Neural cell (in vitro differentiated cells): Measurements from ENCODE around the gene DNAH6. TPM values are rescaled to one million over a fixed set of nuclear protein-coding genes. Genes with fewer than 3 reads are reported as not detected.

Source experiments
- H2AFZ ChIP-seq: fragments of 200-600, 300-800 bp; sonication (generic), shearing (Covaris generic); 2 replicates; pipeline ENCODE4 v1.6.0; 2014; ENCODE audit warnings: low read depth, mild to moderate bottlenecking, antibody characterized with exemption, low read length, moderate library complexity
- H3F3A ChIP-seq: fragments of 200-600 bp; shearing (Covaris generic); 2 replicates; pipeline ENCODE4 v1.6.1; 2016; ENCODE audit warnings: mild to moderate bottlenecking, moderate library complexity, mixed read lengths, antibody characterized with exemption, low read length; ENCODE audit not compliant: insufficient read depth, poor library complexity, severe bottlenecking
- H3K27ac ChIP-seq: fragments of 200-600, 300-800 bp; sonication (generic), shearing (Covaris generic); 2 replicates; pipeline ENCODE4 v1.5.1; 2014; ENCODE audit warnings: mild to moderate bottlenecking, low read length, moderate library complexity
- H3K27me3 ChIP-seq: fragments of 300-800, 200-600 bp; sonication (generic), shearing (Covaris generic); 2 replicates; pipeline ENCODE4 v1.6.0; 2014; ENCODE audit warnings: mild to moderate bottlenecking, low read depth, low read length, moderate library complexity; ENCODE audit not compliant: insufficient read depth
- H3K36me3 ChIP-seq: fragments of 300-800, 200-600 bp; sonication (generic), shearing (Covaris generic); 2 replicates; pipeline ENCODE4 v1.5.1; 2014; ENCODE audit warnings: mild to moderate bottlenecking, antibody characterized with exemption, low read length, moderate library complexity; ENCODE audit not compliant: insufficient read depth
- H3K4me2 ChIP-seq: fragments of 300-800, 200-600 bp; sonication (generic), shearing (Covaris generic); 2 replicates; pipeline ENCODE4 v1.6.0; 2014; ENCODE audit warnings: mild to moderate bottlenecking, low read length
- H3K4me3 ChIP-seq: fragments of 300-800, 200-600 bp; sonication (generic), shearing (Covaris generic); 2 replicates; pipeline ENCODE4 v1.5.1; 2014; ENCODE audit warnings: mild to moderate bottlenecking, low read length, moderate library complexity
- H3K79me2 ChIP-seq: fragments of 200-600 bp; shearing (Covaris generic); replicated peaks from 2 replicates; pipeline ENCODE4 v1.6.0; 2014; ENCODE audit warnings: mild to moderate bottlenecking, low read length, moderate library complexity; ENCODE audit not compliant: insufficient read depth
- H3K9ac ChIP-seq: fragments of 300-800, 200-600 bp; sonication (generic), shearing (Covaris generic); 2 replicates; pipeline ENCODE4 v1.6.1; 2016; ENCODE audit warnings: mild to moderate bottlenecking, low read length, mixed read lengths
- H3K9me2 ChIP-seq: fragments of 200-600 bp; shearing (Covaris generic); 2 replicates; pipeline ENCODE4 v1.6.1; 2016; ENCODE audit warnings: mild to moderate bottlenecking, low read length, mixed read lengths; ENCODE audit not compliant: insufficient read depth
- H3K9me3 ChIP-seq: fragments of 200-600, 300-800 bp; sonication (generic), shearing (Covaris generic); 2 replicates; pipeline ENCODE4 v1.6.1; 2016; ENCODE audit warnings: mild to moderate bottlenecking, mixed run types, low read length, moderate library complexity, mixed read lengths
- H4K20me1 ChIP-seq: fragments of 200-600 bp; shearing (Covaris generic); 2 replicates; pipeline ENCODE4 v1.6.1; 2016; ENCODE audit warnings: mild to moderate bottlenecking, mixed run types; ENCODE audit not compliant: insufficient read depth
- EP300 ChIP-seq: fragments of 450-650 bp; conservative IDR thresholded peaks from 2 replicates; pipeline ENCODE4 v1.6.1; 2014; ENCODE audit warnings: antibody characterized with exemption, mild to moderate bottlenecking, moderate library complexity; ENCODE audit not compliant: poor library complexity, severe bottlenecking
- EZH2 ChIP-seq: fragments of 200-600, 300-800 bp; shearing (Covaris generic), sonication (generic); IDR thresholded peaks from 2 replicates; pipeline ENCODE4 v1.6.1; 2014; ENCODE audit warnings: antibody characterized with exemption, low read length, borderline replicate concordance, mild to moderate bottlenecking; ENCODE audit not compliant: insufficient read depth, poor library complexity, severe bottlenecking
- MXI1 ChIP-seq: fragments of 450-650 bp; conservative IDR thresholded peaks from 2 replicates; pipeline ENCODE4 v1.6.1; 2014; ENCODE audit warnings: antibody characterized with exemption, mild to moderate bottlenecking; ENCODE audit not compliant: poor library complexity, severe bottlenecking
- POLR2AphosphoS5 ChIP-seq: IDR thresholded peaks from 2 replicates; pipeline ENCODE4 v1.6.1; 2012
- RAD21 ChIP-seq: fragments of 450-650 bp; conservative IDR thresholded peaks from 2 replicates; pipeline ENCODE4 v1.6.1; 2014; ENCODE audit warnings: antibody characterized with exemption, mild to moderate bottlenecking, moderate library complexity
- REST ChIP-seq: IDR thresholded peaks from 2 replicates; pipeline ENCODE4 v1.6.1; 2012; ENCODE audit warnings: borderline replicate concordance
- SMC3 ChIP-seq: fragments of 450-650 bp; conservative IDR thresholded peaks from 2 replicates; pipeline ENCODE4 v1.6.1; 2014; ENCODE audit warnings: antibody characterized with exemption, mild to moderate bottlenecking, moderate library complexity; ENCODE audit not compliant: poor library complexity
- TAF1 ChIP-seq: IDR thresholded peaks from 2 replicates; pipeline ENCODE4 v1.6.1; 2012; ENCODE audit warnings: low read depth
- polyA plus RNA-seq: library from polyadenylated mRNA; depleted of rRNA; stranded (reverse); fragments of >200 nt; gene quantifications from 2 replicates; pipeline ENCODE4 v1.2.3, GENCODE V29; 2014
- TF ChIP-seq, protein P1 (sequence below): fragments of 450-650 bp; IDR thresholded peaks from 2 replicates; pipeline ENCODE4 v1.5.1; 2014; ENCODE audit warnings: antibody characterized with exemption, mild to moderate bottlenecking, moderate library complexity; ENCODE audit not compliant: poor library complexity, severe bottlenecking

DNAH6 gene
- polyA plus RNA-seq, 1 donor from 2014 or later: 2.1 TPM

GRCh38 chr2:84796798-84797197 is 280.5 kb downstream of the DNAH6 start:
- no peak overlapping the region for H3K9ac ChIP-seq
- no peaks in the 10 kb centered on the region for H3F3A ChIP-seq
- H3K79me2 ChIP-seq: no peaks in the 10 kb centered on the region
- H3K4me2 ChIP-seq: no peak overlapping the region
- TF ChIP-seq RAD21 (no peak), EZH2 (no peak), EP300 (no peak), TAF1 (no peak), POLR2AphosphoS5 (no peak), SMC3 (no peak), MXI1 (no peak), REST (no peak)
- TF ChIP-seq, protein P1, sequence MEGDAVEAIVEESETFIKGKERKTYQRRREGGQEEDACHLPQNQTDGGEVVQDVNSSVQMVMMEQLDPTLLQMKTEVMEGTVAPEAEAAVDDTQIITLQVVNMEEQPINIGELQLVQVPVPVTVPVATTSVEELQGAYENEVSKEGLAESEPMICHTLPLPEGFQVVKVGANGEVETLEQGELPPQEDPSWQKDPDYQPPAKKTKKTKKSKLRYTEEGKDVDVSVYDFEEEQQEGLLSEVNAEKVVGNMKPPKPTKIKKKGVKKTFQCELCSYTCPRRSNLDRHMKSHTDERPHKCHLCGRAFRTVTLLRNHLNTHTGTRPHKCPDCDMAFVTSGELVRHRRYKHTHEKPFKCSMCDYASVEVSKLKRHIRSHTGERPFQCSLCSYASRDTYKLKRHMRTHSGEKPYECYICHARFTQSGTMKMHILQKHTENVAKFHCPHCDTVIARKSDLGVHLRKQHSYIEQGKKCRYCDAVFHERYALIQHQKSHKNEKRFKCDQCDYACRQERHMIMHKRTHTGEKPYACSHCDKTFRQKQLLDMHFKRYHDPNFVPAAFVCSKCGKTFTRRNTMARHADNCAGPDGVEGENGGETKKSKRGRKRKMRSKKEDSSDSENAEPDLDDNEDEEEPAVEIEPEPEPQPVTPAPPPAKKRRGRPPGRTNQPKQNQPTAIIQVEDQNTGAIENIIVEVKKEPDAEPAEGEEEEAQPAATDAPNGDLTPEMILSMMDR: no peak
- no peaks in the 10 kb centered on the region for H3K27me3 ChIP-seq
- H3K9me3 ChIP-seq: no peaks in the 10 kb centered on the region
- H4K20me1 ChIP-seq: no peaks in the 10 kb centered on the region
- H3K36me3 ChIP-seq: no peaks in the 10 kb centered on the region
- no peak overlapping the region for H2AFZ ChIP-seq
- H3K27ac ChIP-seq: no peak overlapping the region
- no peaks in the 10 kb centered on the region for H3K9me2 ChIP-seq
- no peak overlapping the region for H3K4me3 ChIP-seq

DNA sequence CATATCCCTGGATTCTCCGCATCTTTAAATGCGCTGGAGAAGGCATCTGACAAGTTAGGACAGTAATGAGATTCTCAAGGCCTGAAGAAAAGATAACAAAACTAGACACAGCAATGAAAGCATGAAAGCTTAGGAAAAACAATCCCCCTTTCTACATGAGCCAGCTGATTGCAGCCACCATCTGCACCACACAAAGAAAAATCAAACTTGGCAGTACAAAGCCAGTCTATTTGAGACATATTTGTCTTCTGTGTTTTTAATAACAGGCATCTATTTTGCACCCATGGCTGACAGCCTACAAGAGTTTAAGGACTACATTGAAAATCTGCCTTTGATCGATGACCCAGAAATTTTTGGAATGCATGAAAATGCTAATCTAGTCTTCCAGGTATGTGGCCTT is 281.0 kb downstream of the DNAH6 start:
- Histone ChIP-seq H3K9me2 (no peaks in the 10 kb centered on the region), H4K20me1 (no peaks in the 10 kb centered on the region), H3K79me2 (no peaks in the 10 kb centered on the region), H3K36me3 (no peaks in the 10 kb centered on the region), H3K9ac (no peak overlapping the region), H2AFZ (no peak overlapping the region), H3K27ac (no peak overlapping the region), H3K4me2 (no peak overlapping the region), H3F3A (no peaks in the 10 kb centered on the region), H3K9me3 (no peaks in the 10 kb centered on the region), H3K4me3 (no peak overlapping the region), H3K27me3 (no peaks in the 10 kb centered on the region)
- TF ChIP-seq EP300 (no peak), REST (no peak), EZH2 (no peak), TAF1 (no peak), MXI1 (no peak), SMC3 (no peak), POLR2AphosphoS5 (no peak), RAD21 (no peak)
- TF ChIP-seq, protein P1: no peak
